Stomach (tissue), 9 donors: ENCODE results near the gene PKD1L1. TPM values are rescaled to one million over a fixed set of nuclear protein-coding genes. Genes with fewer than 3 reads are reported as not detected.

ENCODE experiments used
- DNase-seq, 2 donors: peaks; one replicate each; pipeline versions ENCODE4 v3.0.0 to v3.0.0-alpha.2; 2013 to 2019
- H3K27ac ChIP-seq, 5 donors: fragments of 200-600 bp in 4 of 5; sonication (generic) in 4 of 5; one replicate each; pipeline ENCODE4 v1.5.1; 2013 to 2019; ENCODE audit warnings: mild to moderate bottlenecking in 1 of 5, moderate library complexity in 1 of 5
- H3K27me3 ChIP-seq, 3 donors: fragments of 200-600 bp; sonication (generic); one replicate each; pipeline ENCODE4 v1.5.1; 2017 to 2019; ENCODE audit warnings: mixed run types in 1 of 3
- H3K36me3 ChIP-seq, 4 donors: fragments of 200-600 bp; sonication (generic); 1 replicate in 3 of 4; 2 replicates in 1 of 4; pipeline ENCODE4 v1.5.1; 2016 to 2019
- H3K4me1 ChIP-seq, 4 donors: fragments of 200-600 bp; sonication (generic); one replicate each; pipeline ENCODE4 v1.5.1; 2016 to 2019
- H3K4me3 ChIP-seq, 4 donors: fragments of 200-600 bp; sonication (generic) in 3 of 4; one replicate each; pipeline ENCODE4 v1.5.1; 2016 to 2019; ENCODE audit warnings: mild to moderate bottlenecking in 1 of 4
- H3K9me3 ChIP-seq, 4 donors: fragments of 200-600 bp; sonication (generic); one replicate each; pipeline ENCODE4 v1.5.1; 2016 to 2019
- EP300 ChIP-seq: sonication (generic); formaldehyde crosslinking; IDR thresholded peaks from one replicate; pipeline ENCODE4 v1.6.1; 2017; ENCODE audit warnings: antibody characterized with exemption
- POLR2A ChIP-seq, 4 donors: fragments of 450-650 bp; IDR thresholded peaks; one replicate each; pipeline ENCODE4 v1.6.1; 2016; ENCODE audit warnings: antibody characterized with exemption in 4 of 4, control low read depth in 2 of 4, mild to moderate bottlenecking in 1 of 4, moderate library complexity in 1 of 4
- POLR2AphosphoS5 ChIP-seq, 3 donors: sonication (generic); formaldehyde crosslinking; IDR thresholded peaks; one replicate each; pipeline ENCODE4 v1.6.1; 2016; ENCODE audit warnings: antibody characterized with exemption in 3 of 3
- WGBS, 5 donors: extraction: QIAGEN DNeasy Blood & Tissue Kit in 3 of 5; methylation state at CpG; one replicate each; pipeline versions ENCODE4 v1.1.5 to v1.1.7; 2013 to 2018; 5-methylcytosine and 5-hydroxymethylcytosine counted together
- intact Hi-C: fragments of 100-400 bp; cut with DNase I; formaldehyde crosslinking; loops from one replicate; pipeline ENCODE4 v1.15.1; 2023; ENCODE audit warnings: low total_unique reads
- polyA plus RNA-seq, 3 donors: library from polyadenylated mRNA; stranded (reverse); fragments of 200-250 nt; gene quantifications; one replicate each; pipeline ENCODE4 v1.2.3, GENCODE V29; 2013
- total RNA-seq, 5 donors: library from RNA; depleted of rRNA; stranded (reverse); fragments of >200 nt; gene quantifications; one replicate each; pipeline versions ENCODE4 v1.1.0 to v1.2.3, GENCODE V29; 2014 to 2016
- TF ChIP-seq, protein P1 (sequence below), 7 experiments: fragments of 450-650 bp in 4 of 7; fragments of 200-600 bp in 3 of 7; sonication (generic) in 3 of 7; IDR thresholded peaks; one replicate each; pipeline ENCODE4 v1.5.1; 2016 to 2019; ENCODE audit warnings: antibody characterized with exemption in 7 of 7, control low read depth in 2 of 7, mild to moderate bottlenecking in 1 of 7
- donor health status: healthy with polysubstance abuse.
- donor health status: Bipolar disorder and iron deficiency.
- donor health status: healthy.

PKD1L1 gene
- total and polyA plus RNA-seq, 8 donors, result under 0.01 to 1.2 (median 0.10) TPM; not detected in 2

- TF ChIP-seq POLR2A (IDR thresholded peaks at IDR 0.05) (no peak), EP300 (no peak), POLR2AphosphoS5 (IDR thresholded peaks at IDR 0.05) (no peak)
- TF ChIP-seq, protein P1, sequence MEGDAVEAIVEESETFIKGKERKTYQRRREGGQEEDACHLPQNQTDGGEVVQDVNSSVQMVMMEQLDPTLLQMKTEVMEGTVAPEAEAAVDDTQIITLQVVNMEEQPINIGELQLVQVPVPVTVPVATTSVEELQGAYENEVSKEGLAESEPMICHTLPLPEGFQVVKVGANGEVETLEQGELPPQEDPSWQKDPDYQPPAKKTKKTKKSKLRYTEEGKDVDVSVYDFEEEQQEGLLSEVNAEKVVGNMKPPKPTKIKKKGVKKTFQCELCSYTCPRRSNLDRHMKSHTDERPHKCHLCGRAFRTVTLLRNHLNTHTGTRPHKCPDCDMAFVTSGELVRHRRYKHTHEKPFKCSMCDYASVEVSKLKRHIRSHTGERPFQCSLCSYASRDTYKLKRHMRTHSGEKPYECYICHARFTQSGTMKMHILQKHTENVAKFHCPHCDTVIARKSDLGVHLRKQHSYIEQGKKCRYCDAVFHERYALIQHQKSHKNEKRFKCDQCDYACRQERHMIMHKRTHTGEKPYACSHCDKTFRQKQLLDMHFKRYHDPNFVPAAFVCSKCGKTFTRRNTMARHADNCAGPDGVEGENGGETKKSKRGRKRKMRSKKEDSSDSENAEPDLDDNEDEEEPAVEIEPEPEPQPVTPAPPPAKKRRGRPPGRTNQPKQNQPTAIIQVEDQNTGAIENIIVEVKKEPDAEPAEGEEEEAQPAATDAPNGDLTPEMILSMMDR (IDR thresholded peaks at IDR 0.05), result no peak
- H3K27ac ChIP-seq, result no peak overlapping the region
- intact Hi-C loops, result no loop called here
Measured at GRCh38 chr7:47813620-47814260, 134.5 kb downstream of the PKD1L1 start.

DNA sequence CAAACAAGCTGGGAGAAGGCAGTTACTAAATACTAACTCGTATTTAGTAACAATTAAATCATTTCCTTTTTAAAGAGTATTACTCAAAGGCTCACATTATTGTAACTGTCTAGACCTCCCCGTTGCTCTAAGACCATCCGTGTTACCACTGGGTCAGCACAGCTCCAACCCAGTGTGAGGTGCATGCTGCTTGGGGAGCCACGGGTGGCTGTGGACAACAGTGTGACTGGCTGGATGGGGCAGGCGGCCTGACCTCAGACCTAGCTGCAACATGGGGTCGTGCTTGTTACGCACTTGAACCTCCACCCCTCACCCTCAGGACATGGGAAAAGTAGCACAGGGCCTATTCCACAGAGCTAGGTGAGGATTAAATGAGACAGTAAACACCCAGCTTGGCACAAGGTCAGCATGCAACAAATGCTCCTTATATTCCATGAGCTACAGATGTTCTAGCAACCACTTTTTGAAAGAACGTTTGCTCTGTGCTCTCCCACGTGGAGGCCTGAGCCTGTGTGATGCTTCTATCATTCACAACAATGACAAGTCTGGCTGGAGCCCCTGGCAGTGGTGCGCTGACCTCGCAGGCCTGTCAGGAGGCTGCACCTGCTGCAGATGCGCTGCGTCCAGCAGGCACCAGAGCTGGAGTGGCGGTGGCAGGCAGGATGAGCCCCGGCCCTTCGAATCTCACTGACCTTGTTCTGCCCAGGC is 135.7 kb downstream of the PKD1L1 start:
- intact Hi-C loops, result no loop called here
- H3K36me3 ChIP-seq, result no peaks in the 10 kb centered on the region
- no peaks in the 10 kb centered on the region for H3K9me3 ChIP-seq
- no peak overlapping the region for H3K27ac ChIP-seq
- H3K4me3 ChIP-seq, result no peak overlapping the region
- WGBS, 5 donors, result 86 to 89% (median 88%) methylated on average over 16 of the region's 16 CpGs
- no peaks in the 10 kb centered on the region for H3K27me3 ChIP-seq
- DNase-seq, result no peak
- H3K4me1 ChIP-seq, result no peaks in the 10 kb centered on the region
- TF ChIP-seq, protein P1 (IDR thresholded peaks at IDR 0.05), result no peak

More at GRCh38 chr7:47813620-47814260, 134.5 kb downstream of the PKD1L1 start:
- H3K4me3 ChIP-seq, result no peak overlapping the region
- 72 to 90% (median 77%) methylated on average over 10 of the region's 10 CpGs for WGBS, 5 donors
- H3K36me3 ChIP-seq, result no peaks in the 10 kb centered on the region
- no peak for DNase-seq
- H3K9me3 ChIP-seq, result no peaks in the 10 kb centered on the region
- no peaks in the 10 kb centered on the region for H3K4me1 ChIP-seq
- no peaks in the 10 kb centered on the region for H3K27me3 ChIP-seq

GRCh38 chr7:47811632-47812380 is 136.5 kb downstream of the PKD1L1 start:
- no peak for DNase-seq
- TF ChIP-seq, protein P1 (IDR thresholded peaks at IDR 0.05), result no peak
- TF ChIP-seq POLR2A (IDR thresholded peaks at IDR 0.05) (no peak), POLR2AphosphoS5 (IDR thresholded peaks at IDR 0.05) (no peak), EP300 (no peak)
- no peak overlapping the region for H3K4me3 ChIP-seq
- H3K27me3 ChIP-seq, result no peaks in the 10 kb centered on the region
- no peak overlapping the region for H3K27ac ChIP-seq
- no peaks in the 10 kb centered on the region for H3K36me3 ChIP-seq
- H3K4me1 ChIP-seq, result peaks cover 0 to 8% (median 2%) of the 10 kb centered on the region in 4 donors
- intact Hi-C loops, result no loop called here
- WGBS, 5 donors, result 76 to 93% (median 84%) methylated on average over 7 to 10 of the region's 10 CpGs
- no peaks in the 10 kb centered on the region for H3K9me3 ChIP-seq

GRCh38 chr7:47809387-47809786 is 138.9 kb downstream of the PKD1L1 start:
- peak in 1 of 2 donors; percentile 54 for DNase-seq
- H3K9me3 ChIP-seq, result no peaks in the 10 kb centered on the region
- TF ChIP-seq POLR2AphosphoS5 (IDR thresholded peaks at IDR 0.05), result no peak
- H3K27me3 ChIP-seq, result no peaks in the 10 kb centered on the region
- H3K27ac ChIP-seq, result no peak overlapping the region
- peaks cover 0 to 16% (median 11%) of the 10 kb centered on the region in 4 donors for H3K4me1 ChIP-seq
- intact Hi-C loops, result loop anchor here (10.0 kb wide), 1 partner anchor 385 kb away; no protein-coding TSS in a partner anchor
- H3K4me3 ChIP-seq, result no peak overlapping the region
- WGBS, 5 donors, result 81 to 90% (median 85%) methylated on average over 3 of the region's 3 CpGs
- no peaks in the 10 kb centered on the region for H3K36me3 ChIP-seq
